HEK293 (cell line): ENCODE measurements around the gene C1QTNF1.

Experiments used
- CTCF ChIA-PET: fragments of 350-600 bp; formaldehyde crosslinking; extraction: SDS; loops from one replicate; lab custom pipeline; 2021; ENCODE audit warnings: antibody characterized with exemption; lab: Yijun Ruan, JAX
- POLR2A ChIA-PET: fragments of 300-600 bp; formaldehyde crosslinking; extraction: SDS; loops from one replicate; lab custom pipeline; 2020; ENCODE audit warnings: antibody characterized with exemption, inconsistent platforms; lab: Yijun Ruan, JAX
- H3K27ac ChIP-seq: fragments of 200-500 bp; sonication (Bioruptor generic); 2 replicates; pipeline ENCODE4 v1.5.1; 2014; ENCODE audit warnings: low read depth, low read length, control low read depth, inconsistent platforms; ENCODE audit errors: extremely low read depth
- H3K36me3 ChIP-seq, 2 experiments: fragments of 200-500 bp in 1 of 2; sonication (Bioruptor generic) in 1 of 2; 1 replicate in 1 of 2; 2 replicates in 1 of 2; pipeline ENCODE4 v1.5.1; 2014 to 2017; ENCODE audit warnings: inconsistent platforms in 2 of 2, low read length in 2 of 2; ENCODE audit not compliant: control insufficient read depth in 2 of 2, insufficient read depth in 1 of 2
- H3K4me1 ChIP-seq: fragments of 200-500 bp; sonication (Bioruptor generic); 2 replicates; pipeline ENCODE4 v1.5.1; 2014; ENCODE audit warnings: mild to moderate bottlenecking, low read length, inconsistent platforms; ENCODE audit not compliant: control insufficient read depth, insufficient read depth
- H3K4me3 ChIP-seq: 2 replicates; pipeline ENCODE4 v1.5.1; 2011; ENCODE audit warnings: low read depth, mild to moderate bottlenecking, control low read depth, low read length, moderate library complexity
- H3K9me3 ChIP-seq: fragments of 200-500 bp; sonication (Bioruptor generic); 2 replicates; pipeline ENCODE4 v1.5.1; 2014; ENCODE audit warnings: low read depth, low read length, inconsistent platforms; ENCODE audit not compliant: control insufficient read depth, insufficient read depth
- GLIS1 ChIP-seq: fragments of 450-650 bp; formaldehyde crosslinking; IDR thresholded peaks from 2 replicates; pipeline ENCODE4 v1.5.1; 2016; ENCODE audit warnings: missing biosample characterization, missing genetic modification characterization
- SCRT2 ChIP-seq: fragments of 450-650 bp; formaldehyde crosslinking; IDR thresholded peaks from 2 replicates; pipeline ENCODE4 v1.5.1; 2016; ENCODE audit warnings: missing biosample characterization, missing genetic modification characterization
- ZBTB20 ChIP-seq: fragments of 450-650 bp; formaldehyde crosslinking; IDR thresholded peaks from 2 replicates; pipeline ENCODE4 v1.5.1; 2016; ENCODE audit warnings: missing biosample characterization, missing genetic modification characterization
- ZBTB8A ChIP-seq: fragments of 450-650 bp; formaldehyde crosslinking; IDR thresholded peaks from 2 replicates; pipeline ENCODE4 v1.5.1; 2016; ENCODE audit warnings: missing biosample characterization, missing genetic modification characterization
- ZFHX2 ChIP-seq: fragments of 450-650 bp; formaldehyde crosslinking; conservative IDR thresholded peaks from 2 replicates; pipeline ENCODE4 v1.5.1; 2016; ENCODE audit warnings: missing biosample characterization, missing genetic modification characterization
- ZNF155 ChIP-seq: fragments of 450-650 bp; formaldehyde crosslinking; IDR thresholded peaks from 2 replicates; pipeline ENCODE4 v1.5.1; 2016; ENCODE audit warnings: missing biosample characterization, missing genetic modification characterization
- ZNF239 ChIP-seq: fragments of 450-650 bp; formaldehyde crosslinking; IDR thresholded peaks from 2 replicates; pipeline ENCODE4 v1.5.1; 2016; ENCODE audit warnings: missing biosample characterization, missing genetic modification characterization
- ZNF311 ChIP-seq: fragments of 450-650 bp; formaldehyde crosslinking; IDR thresholded peaks from 2 replicates; pipeline ENCODE4 v1.5.1; 2017; ENCODE audit warnings: missing biosample characterization, missing genetic modification characterization, borderline replicate concordance
- ZNF335 ChIP-seq: fragments of 450-650 bp; formaldehyde crosslinking; conservative IDR thresholded peaks from 2 replicates; pipeline ENCODE4 v1.5.1; 2016; ENCODE audit warnings: missing biosample characterization, missing genetic modification characterization
- ZNF558 ChIP-seq: fragments of 450-650 bp; formaldehyde crosslinking; IDR thresholded peaks from 2 replicates; pipeline ENCODE4 v1.5.1; 2016; ENCODE audit warnings: missing biosample characterization, missing genetic modification characterization
- TF ChIP-seq, protein P1 (sequence below): fragments of 450-650 bp; formaldehyde crosslinking; IDR thresholded peaks from 2 replicates; pipeline ENCODE4 v1.5.1; 2016; ENCODE audit warnings: missing biosample characterization, missing genetic modification characterization
- TF ChIP-seq, protein P2 (sequence below): fragments of 450-650 bp; formaldehyde crosslinking; IDR thresholded peaks from 2 replicates; pipeline ENCODE4 v1.5.1; 2017; ENCODE audit warnings: missing biosample characterization, missing genetic modification characterization
- TF ChIP-seq, protein P3 (sequence below): fragments of 450-650 bp; formaldehyde crosslinking; IDR thresholded peaks from 2 replicates; pipeline ENCODE4 v1.5.1; 2016; ENCODE audit warnings: missing biosample characterization, missing genetic modification characterization

C1QTNF1 gene

DNA sequence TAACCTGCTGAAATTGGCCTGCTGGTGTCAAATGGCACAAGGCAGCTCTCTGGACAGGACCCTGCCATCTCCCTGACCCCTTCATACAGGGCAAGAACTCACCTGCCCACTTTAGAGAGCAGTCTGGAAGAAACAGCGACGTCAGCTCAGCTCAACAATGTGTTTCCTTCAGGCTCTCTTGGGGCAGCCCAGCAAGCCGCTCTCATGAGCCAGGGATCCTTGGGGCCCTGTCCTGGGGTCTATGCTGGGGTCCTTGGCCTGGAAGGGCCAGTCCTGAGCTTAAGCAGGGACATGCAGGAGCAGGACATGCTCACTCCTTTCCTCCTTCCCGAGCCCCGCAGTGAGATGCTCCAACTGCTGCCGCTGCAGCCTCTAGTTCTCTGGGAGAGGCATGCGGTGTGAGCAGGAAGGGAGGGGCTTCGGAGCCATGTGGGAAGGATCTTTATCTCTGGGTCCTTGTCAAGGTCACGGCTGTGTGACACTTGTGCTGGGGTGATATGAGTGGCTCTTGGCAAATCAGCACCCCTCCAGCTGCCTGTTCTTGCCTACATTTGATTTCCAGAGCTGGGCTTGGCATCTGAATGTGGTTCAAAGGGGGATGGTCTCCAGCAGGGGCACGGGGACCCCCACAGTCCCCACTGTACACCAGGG is 3.4 kb downstream of the C1QTNF1 start:
- Histone ChIP-seq H3K27ac (peak overlapping the region; percentile 7; the same call in 1 of the 2 replicates), H3K4me3 (no peak overlapping the region), H3K4me1 (peaks cover 26% of the 10 kb centered on the region), H3K9me3 (no peaks in the 10 kb centered on the region), H3K36me3 (no peaks in the 10 kb centered on the region)
- TF ChIP-seq ZNF558 (no peak), ZNF335 (peak; percentile 98), SCRT2 (tag by site-specific recombination) (peak; percentile 63; the same call in 1 of the 2 replicates), ZFHX2 (no peak)
- POLR2A ChIA-PET: interaction anchor here (1.3 to 2.7 kb wide), 4 partner anchors 11 to 40 kb away, joined by 3 to 19 read pairs (median 6); partner anchors contain the start of gene CANT1
- CTCF ChIA-PET: interaction anchor here (0.7 to 5.5 kb wide), 11 partner anchors 13 to 479 kb away, joined by 3 to 67 read pairs (median 7); no protein-coding TSS in a partner anchor

DNA sequence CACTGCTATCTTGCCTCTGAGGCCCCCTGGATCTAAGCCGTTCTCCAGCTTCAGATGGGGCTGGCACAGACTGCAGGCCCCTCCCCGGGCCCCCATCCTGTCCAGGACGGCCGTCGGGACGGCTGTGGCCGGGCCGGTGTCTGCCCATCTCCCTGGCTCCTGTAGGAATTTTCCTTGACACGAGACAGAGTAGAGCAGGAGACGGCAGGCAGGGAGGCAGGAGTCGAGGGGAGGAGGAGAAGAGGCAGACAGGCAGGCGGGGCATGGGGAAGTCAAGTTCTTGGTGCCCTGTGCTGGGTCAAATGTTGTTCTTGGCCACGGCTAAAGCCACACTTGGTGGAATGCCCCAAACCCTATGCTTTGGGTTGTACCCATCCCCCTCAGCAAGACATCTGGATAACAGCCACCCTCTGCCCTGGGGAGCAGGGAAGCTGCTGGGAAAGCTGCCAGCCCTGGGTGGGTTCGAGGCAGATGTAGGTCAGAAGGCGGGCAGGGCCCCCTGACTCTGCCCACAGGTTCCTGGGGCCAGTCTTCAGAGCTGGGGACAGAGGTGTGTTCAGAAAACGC is 4.0 kb downstream of the C1QTNF1 start:
- H3K36me3 ChIP-seq: no peaks in the 10 kb centered on the region
- ChIA-PET POLR2A (interaction anchor here (1.9 to 2.7 kb wide), 2 partner anchors 14 to 18 kb away, joined by 8 to 19 read pairs; partner anchors contain the start of gene CANT1), CTCF (interaction anchor here (0.7 to 5.5 kb wide), 13 partner anchors 8 to 718 kb away, joined by 3 to 67 read pairs (median 3); no protein-coding TSS in a partner anchor)
- no peak overlapping the region for H3K4me3 ChIP-seq
- TF ChIP-seq ZFHX2: peak; percentile 44; the same call in 1 of the 2 replicates
- TF ChIP-seq, protein P1, sequence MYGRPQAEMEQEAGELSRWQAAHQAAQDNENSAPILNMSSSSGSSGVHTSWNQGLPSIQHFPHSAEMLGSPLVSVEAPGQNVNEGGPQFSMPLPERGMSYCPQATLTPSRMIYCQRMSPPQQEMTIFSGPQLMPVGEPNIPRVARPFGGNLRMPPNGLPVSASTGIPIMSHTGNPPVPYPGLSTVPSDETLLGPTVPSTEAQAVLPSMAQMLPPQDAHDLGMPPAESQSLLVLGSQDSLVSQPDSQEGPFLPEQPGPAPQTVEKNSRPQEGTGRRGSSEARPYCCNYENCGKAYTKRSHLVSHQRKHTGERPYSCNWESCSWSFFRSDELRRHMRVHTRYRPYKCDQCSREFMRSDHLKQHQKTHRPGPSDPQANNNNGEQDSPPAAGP: peak; percentile 33; the same call in 1 of the 2 replicates
- peak; percentile 65; the same call in 1 of the 2 replicates for TF ChIP-seq ZBTB20 (tag by site-specific recombination)
- peak; percentile 57 for TF ChIP-seq GLIS1 (tag by site-specific recombination)
- no peak for TF ChIP-seq ZNF311 (tag by site-specific recombination)
- TF ChIP-seq ZNF155: no peak
- peaks cover 26% of the 10 kb centered on the region for H3K4me1 ChIP-seq
- no peak overlapping the region for H3K27ac ChIP-seq
- no peaks in the 10 kb centered on the region for H3K9me3 ChIP-seq

DNA sequence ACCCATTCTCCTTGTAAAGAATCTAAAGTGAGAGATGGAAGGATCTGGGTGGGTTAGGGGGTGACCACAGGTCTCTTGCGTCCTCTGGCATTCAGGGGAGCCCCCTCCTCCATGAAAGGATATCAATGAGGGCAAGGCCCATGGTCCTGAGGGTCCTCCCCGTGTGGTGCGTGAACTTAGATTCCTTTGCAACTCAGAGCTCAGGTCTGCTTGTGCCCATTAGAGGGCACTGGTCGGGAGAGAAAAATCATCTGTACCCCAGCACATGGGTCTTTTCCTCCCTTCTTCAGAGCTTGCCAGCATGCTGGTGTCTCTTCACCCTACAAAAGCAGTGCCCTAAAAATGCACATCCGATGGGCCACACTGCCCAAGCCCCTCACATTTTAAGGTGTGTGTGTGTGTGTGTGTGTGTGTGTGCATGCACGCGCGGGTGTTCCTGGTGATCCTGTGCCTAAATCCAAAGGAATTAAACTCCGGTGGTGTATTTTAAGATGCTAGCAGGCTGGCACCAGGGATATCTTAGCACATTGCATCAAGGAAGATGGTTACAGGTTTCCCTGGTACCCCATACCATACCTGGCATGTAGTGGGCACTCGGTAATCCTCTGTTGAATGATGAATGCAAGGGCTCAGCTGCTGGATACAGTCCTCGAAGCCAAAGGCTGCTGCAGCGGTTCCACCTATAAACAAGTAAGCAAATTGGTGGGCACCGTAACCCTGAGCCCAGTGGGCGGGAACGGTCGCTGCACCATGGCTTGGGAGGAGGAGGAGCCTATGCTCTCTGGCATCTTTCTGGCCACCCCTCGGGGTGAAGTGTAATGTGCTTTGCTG is 4.7 kb downstream of the C1QTNF1 start:
- H3K4me3 ChIP-seq: no peak overlapping the region
- no peaks in the 10 kb centered on the region for H3K9me3 ChIP-seq
- H3K4me1 ChIP-seq: peaks cover 26% of the 10 kb centered on the region
- CTCF ChIA-PET: interaction anchor here (0.6 to 5.5 kb wide), 16 partner anchors 7 to 773 kb away, joined by 3 to 67 read pairs (median 4); no protein-coding TSS in a partner anchor
- no peaks in the 10 kb centered on the region for H3K36me3 ChIP-seq
- POLR2A ChIA-PET: no interaction called here
- no peak overlapping the region for H3K27ac ChIP-seq
- TF ChIP-seq, protein P2, sequence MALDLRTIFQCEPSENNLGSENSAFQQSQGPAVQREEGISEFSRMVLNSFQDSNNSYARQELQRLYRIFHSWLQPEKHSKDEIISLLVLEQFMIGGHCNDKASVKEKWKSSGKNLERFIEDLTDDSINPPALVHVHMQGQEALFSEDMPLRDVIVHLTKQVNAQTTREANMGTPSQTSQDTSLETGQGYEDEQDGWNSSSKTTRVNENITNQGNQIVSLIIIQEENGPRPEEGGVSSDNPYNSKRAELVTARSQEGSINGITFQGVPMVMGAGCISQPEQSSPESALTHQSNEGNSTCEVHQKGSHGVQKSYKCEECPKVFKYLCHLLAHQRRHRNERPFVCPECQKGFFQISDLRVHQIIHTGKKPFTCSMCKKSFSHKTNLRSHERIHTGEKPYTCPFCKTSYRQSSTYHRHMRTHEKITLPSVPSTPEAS (tag by site-specific recombination): 0 out of 2 replicates have a peak, but pooled peaks have one; percentile 47
- TF ChIP-seq ZNF239: no peak
- TF ChIP-seq ZBTB8A: peak; percentile 72
- TF ChIP-seq, protein P3, sequence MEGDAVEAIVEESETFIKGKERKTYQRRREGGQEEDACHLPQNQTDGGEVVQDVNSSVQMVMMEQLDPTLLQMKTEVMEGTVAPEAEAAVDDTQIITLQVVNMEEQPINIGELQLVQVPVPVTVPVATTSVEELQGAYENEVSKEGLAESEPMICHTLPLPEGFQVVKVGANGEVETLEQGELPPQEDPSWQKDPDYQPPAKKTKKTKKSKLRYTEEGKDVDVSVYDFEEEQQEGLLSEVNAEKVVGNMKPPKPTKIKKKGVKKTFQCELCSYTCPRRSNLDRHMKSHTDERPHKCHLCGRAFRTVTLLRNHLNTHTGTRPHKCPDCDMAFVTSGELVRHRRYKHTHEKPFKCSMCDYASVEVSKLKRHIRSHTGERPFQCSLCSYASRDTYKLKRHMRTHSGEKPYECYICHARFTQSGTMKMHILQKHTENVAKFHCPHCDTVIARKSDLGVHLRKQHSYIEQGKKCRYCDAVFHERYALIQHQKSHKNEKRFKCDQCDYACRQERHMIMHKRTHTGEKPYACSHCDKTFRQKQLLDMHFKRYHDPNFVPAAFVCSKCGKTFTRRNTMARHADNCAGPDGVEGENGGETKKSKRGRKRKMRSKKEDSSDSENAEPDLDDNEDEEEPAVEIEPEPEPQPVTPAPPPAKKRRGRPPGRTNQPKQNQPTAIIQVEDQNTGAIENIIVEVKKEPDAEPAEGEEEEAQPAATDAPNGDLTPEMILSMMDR (tag by site-specific recombination): peak; percentile 48
